Activated naive CD8-positive, alpha-beta T cell treated with anti-CD3 and anti-CD28 coated beads for 36 hours (primary cell): ENCODE results near the gene TMEM107. TPM values are rescaled to one million over a fixed set of nuclear protein-coding genes. Genes with fewer than 3 reads are reported as not detected.
A peak's percentile ranks its signal among the peaks of the same experiment; 100 is the strongest.
"Not testable (repeated sequence)": the region's sequence is repeated elsewhere in the genome, so short reads cannot be mapped to it uniquely, and the experiment has no call there.

ENCODE experiments used
- DNase-seq: peaks from one replicate; pipeline ENCODE4 v3.0.0; 2021
- H3K27ac Mint-ChIP-seq: one replicate; pipeline ENCODE4 v1.8.0; 2022; ENCODE audit warnings: mild to moderate bottlenecking, moderate library complexity, mixed read lengths
- H3K27me3 Mint-ChIP-seq: one replicate; pipeline ENCODE4 v1.8.0; 2022; ENCODE audit warnings: mild to moderate bottlenecking, mixed read lengths
- H3K36me3 Mint-ChIP-seq: one replicate; pipeline ENCODE4 v1.8.0; 2021; ENCODE audit warnings: mild to moderate bottlenecking, mixed read lengths
- H3K4me1 Mint-ChIP-seq: one replicate; pipeline ENCODE4 v1.8.0; 2021; ENCODE audit warnings: mixed read lengths
- H3K4me3 Mint-ChIP-seq: one replicate; pipeline ENCODE4 v1.8.0; 2022; ENCODE audit warnings: mild to moderate bottlenecking, moderate library complexity, mixed read lengths
- H3K9me3 Mint-ChIP-seq: one replicate; pipeline ENCODE4 v1.8.0; 2022; ENCODE audit warnings: mixed read lengths
- total RNA-seq, 2 experiments: library from RNA; stranded (reverse); gene quantifications; one replicate each; pipeline ENCODE4 v1.2.3, GENCODE V29; 2021

TMEM107 gene
- total RNA-seq, 2 experiments from 2014 or later = 26.0 to 26.3 TPM

GRCh38 chr17:8175795-8176196 lies 384 bp downstream of the TMEM107 start:
- H3K4me1 Mint-ChIP-seq = peaks cover 31% of the 10 kb centered on the region
- no peaks in the 10 kb centered on the region for H3K9me3 Mint-ChIP-seq
- H3K27ac Mint-ChIP-seq = peak overlapping the region; percentile 90
- peak overlapping the region; percentile 95 for H3K4me3 Mint-ChIP-seq
- peaks cover 4% of the 10 kb centered on the region for H3K27me3 Mint-ChIP-seq
- no peak for DNase-seq
- no peaks in the 10 kb centered on the region for H3K36me3 Mint-ChIP-seq

GRCh38 chr17:8173871-8174322 lies 2.3 kb downstream of the TMEM107 start:
- Mint-ChIP-seq H3K4me3 (peak overlapping the region; percentile 83), H3K27me3 (peaks cover 4% of the 10 kb centered on the region), H3K36me3 (no peaks in the 10 kb centered on the region), H3K9me3 (no peaks in the 10 kb centered on the region), H3K27ac (peak overlapping the region; percentile 100), H3K4me1 (peaks cover 31% of the 10 kb centered on the region)
- no peak for DNase-seq

- Mint-ChIP-seq H3K36me3 (no peaks in the 10 kb centered on the region), H3K27ac (peak overlapping the region; percentile 100), H3K4me3 (peak overlapping the region; percentile 83), H3K9me3 (no peaks in the 10 kb centered on the region), H3K4me1 (peaks cover 31% of the 10 kb centered on the region), H3K27me3 (peaks cover 4% of the 10 kb centered on the region)
- DNase-seq = peak; percentile 78
Measured at GRCh38 chr17:8173056-8173870, 2.9 kb downstream of the TMEM107 start.

- not testable (repeated sequence) for H3K4me3 Mint-ChIP-seq, DNase-seq, H3K27ac Mint-ChIP-seq, H3K9me3 Mint-ChIP-seq, H3K36me3 Mint-ChIP-seq, H3K27me3 Mint-ChIP-seq
- peaks cover 21% of the 10 kb centered on the region for H3K4me1 Mint-ChIP-seq
Measured at GRCh38 chr17:8170186-8170585, 6.0 kb downstream of the TMEM107 start.

GRCh38 chr17:8167526-8167925 lies 8.7 kb downstream of the TMEM107 start:
- H3K27ac Mint-ChIP-seq = no peak overlapping the region
- H3K9me3 Mint-ChIP-seq = no peaks in the 10 kb centered on the region
- H3K4me1 Mint-ChIP-seq = peaks cover 23% of the 10 kb centered on the region
- H3K4me3 Mint-ChIP-seq = no peak overlapping the region
- no peak for DNase-seq
- H3K36me3 Mint-ChIP-seq = no peaks in the 10 kb centered on the region
- H3K27me3 Mint-ChIP-seq = no peaks in the 10 kb centered on the region

- Mint-ChIP-seq H3K4me3 (no peak overlapping the region), H3K9me3 (no peaks in the 10 kb centered on the region), H3K27me3 (no peaks in the 10 kb centered on the region), H3K36me3 (peaks cover 2% of the 10 kb centered on the region), H3K4me1 (peaks cover 23% of the 10 kb centered on the region), H3K27ac (peak overlapping the region; percentile 17)
- DNase-seq = no peak
Measured at GRCh38 chr17:8166731-8167130, 9.4 kb downstream of the TMEM107 start.

GRCh38 chr17:8164815-8165131 lies 11.4 kb downstream of the TMEM107 start:
- Mint-ChIP-seq H3K4me3 (peak overlapping the region; percentile 86), H3K9me3 (no peaks in the 10 kb centered on the region), H3K36me3 (peaks cover 15% of the 10 kb centered on the region), H3K27me3 (no peaks in the 10 kb centered on the region), H3K4me1 (peaks cover 42% of the 10 kb centered on the region), H3K27ac (peak overlapping the region; percentile 99)
- DNase-seq = no peak

- no peaks in the 10 kb centered on the region for H3K9me3 Mint-ChIP-seq
Measured at GRCh38 chr17:8163978-8164814, 12.0 kb downstream of the TMEM107 start.

GRCh38 chr17:8162997-8163977 lies 12.9 kb downstream of the TMEM107 start:
- Mint-ChIP-seq H3K36me3 (peaks cover 20% of the 10 kb centered on the region), H3K4me3 (peak overlapping the region; percentile 86), H3K27ac (peak overlapping the region; percentile 99), H3K27me3 (no peaks in the 10 kb centered on the region), H3K4me1 (peaks cover 54% of the 10 kb centered on the region), H3K9me3 (no peaks in the 10 kb centered on the region)
- peak; percentile 40 for DNase-seq

More at GRCh38 chr17:8163978-8164814, 12.0 kb downstream of the TMEM107 start:
- Mint-ChIP-seq H3K27me3 (no peaks in the 10 kb centered on the region), H3K4me3 (peak overlapping the region; percentile 86), H3K36me3 (peaks cover 16% of the 10 kb centered on the region), H3K27ac (peak overlapping the region; percentile 99), H3K4me1 (peaks cover 47% of the 10 kb centered on the region)
- DNase-seq = peak; percentile 76

GRCh38 chr17:8162233-8162996 lies 13.8 kb downstream of the TMEM107 start, which contains the start of gene VAMP2:
TSS of gene VAMP2 (minus strand) at chr17:8162948. CDS start at chr17:8162879, 69 bp downstream.
- Mint-ChIP-seq H3K27me3 (no peaks in the 10 kb centered on the region), H3K27ac (peak within 1 kb of the TSS; percentile 99), H3K9me3 (no peaks in the 10 kb centered on the region), H3K36me3 (peaks cover 22% of the 10 kb centered on the region), H3K4me1 (peaks cover 55% of the 10 kb centered on the region), H3K4me3 (peak within 1 kb of the TSS; percentile 86)
- DNase-seq = peak; percentile 90

GRCh38 chr17:8161289-8162232 lies 14.6 kb downstream of the TMEM107 start:
- Mint-ChIP-seq H3K4me1 (peaks cover 55% of the 10 kb centered on the region), H3K9me3 (no peaks in the 10 kb centered on the region), H3K36me3 (peaks cover 22% of the 10 kb centered on the region), H3K27ac (peak overlapping the region; percentile 89), H3K4me3 (peak overlapping the region; percentile 84), H3K27me3 (no peaks in the 10 kb centered on the region)
- DNase-seq = no peak

GRCh38 chr17:8160741-8161221 lies 15.4 kb downstream of the TMEM107 start:
- peak overlapping the region; percentile 89 for H3K27ac Mint-ChIP-seq
- no peaks in the 10 kb centered on the region for H3K27me3 Mint-ChIP-seq
- H3K4me3 Mint-ChIP-seq = peak overlapping the region; percentile 84
- DNase-seq = no peak
- peaks cover 55% of the 10 kb centered on the region for H3K4me1 Mint-ChIP-seq
- H3K36me3 Mint-ChIP-seq = peaks cover 22% of the 10 kb centered on the region
- no peaks in the 10 kb centered on the region for H3K9me3 Mint-ChIP-seq

- DNase-seq = no peak
- Mint-ChIP-seq H3K4me1 (peaks cover 58% of the 10 kb centered on the region), H3K9me3 (no peaks in the 10 kb centered on the region), H3K27ac (peak overlapping the region; percentile 89), H3K4me3 (peak overlapping the region; percentile 8), H3K36me3 (peaks cover 22% of the 10 kb centered on the region), H3K27me3 (no peaks in the 10 kb centered on the region)
Measured at GRCh38 chr17:8160224-8160577, 16.0 kb downstream of the TMEM107 start.
